B cell (primary cell): ENCODE results near the gene ZNF277. TPM values are rescaled to one million over a fixed set of nuclear protein-coding genes. Genes with fewer than 3 reads are reported as not detected.
"Not testable (repeated sequence)": the region's sequence is repeated elsewhere in the genome, so short reads cannot be mapped to it uniquely, and the experiment has no call there.

Experiments used
- ATAC-seq: fragments of 200-7000 bp; cut with Tn5 transposase; one replicate; pipeline ENCODE4 v1.10.0; 2021; ENCODE audit warnings: low read depth, mild to moderate bottlenecking, moderate number of reproducible peaks, moderate library complexity
- CTCF ChIA-PET: fragments of 350-600 bp; sonication (Branson Sonifier 250); formaldehyde crosslinking; loops from one replicate; lab custom pipeline; 2021; ENCODE audit warnings: antibody characterized with exemption, inconsistent platforms; lab: Charles Lee
- POLR2A ChIA-PET: fragments of 350-600 bp; sonication (Branson Sonifier 250); formaldehyde crosslinking; loops from one replicate; lab custom pipeline; 2021; ENCODE audit warnings: antibody characterized with exemption; lab: Charles Lee
- DNase-seq: peaks from one replicate; pipeline ENCODE4 v3.0.0; 2013
- H2AFZ ChIP-seq: 2 replicates; pipeline ENCODE4 v1.6.1; 2012; ENCODE audit warnings: mild to moderate bottlenecking, low read depth, low read length; ENCODE audit not compliant: insufficient read depth, poor library complexity, severe bottlenecking
- H3K27ac ChIP-seq, 2 donors: 1 replicate in 1 of 2; 2 replicates in 1 of 2; pipeline ENCODE4 v1.5.1; 2012 to 2013; ENCODE audit warnings: low read length in 2 of 2, mild to moderate bottlenecking in 2 of 2, moderate library complexity in 1 of 2
- H3K27me3 ChIP-seq, 4 experiments: fragments of 200-600 bp in 1 of 4; sonication (generic) in 1 of 4; replicated peaks in 1 of 4; 1 replicate in 2 of 4; 2 replicates in 2 of 4; pipeline versions ENCODE4 v1.6.1 to v1.7.0; 2013 to 2016; ENCODE audit warnings: low read length in 3 of 4, mild to moderate bottlenecking in 2 of 4, mixed read lengths in 1 of 4, moderate library complexity in 1 of 4; ENCODE audit not compliant: insufficient read depth in 4 of 4, control insufficient read depth in 3 of 4; ENCODE audit errors: control extremely low read depth in 1 of 4
- H3K36me3 ChIP-seq, 2 experiments: replicated peaks in 1 of 2; 1 replicate in 1 of 2; 2 replicates in 1 of 2; pipeline versions ENCODE4 v1.6.1 to v1.7.1; 2013; ENCODE audit warnings: low read length in 1 of 2; ENCODE audit not compliant: insufficient read depth in 2 of 2, control insufficient read depth in 1 of 2; ENCODE audit errors: control extremely low read depth in 1 of 2, extremely low read depth in 1 of 2
- H3K4me1 ChIP-seq, 2 donors: fragments of 200-600 bp in 1 of 2; sonication (generic) in 1 of 2; 1 replicate in 1 of 2; 2 replicates in 1 of 2; pipeline versions ENCODE4 v1.5.1 to v1.6.1; 2013 to 2017; ENCODE audit warnings: low read length in 2 of 2; ENCODE audit not compliant: control insufficient read depth in 2 of 2, insufficient read depth in 2 of 2
- H3K4me2 ChIP-seq: replicated peaks from 2 replicates; pipeline ENCODE3; 2012; ENCODE audit warnings: mild to moderate bottlenecking, low read depth, low read length; ENCODE audit not compliant: poor library complexity, severe bottlenecking
- H3K4me3 ChIP-seq, 5 experiments: fragments of 200-600 bp in 1 of 5; sonication (generic) in 1 of 5; 1 replicate in 3 of 5; 2 replicates in 2 of 5; pipeline versions ENCODE4 v1.5.1 to v1.7.0; 2011 to 2016; ENCODE audit warnings: low read length in 4 of 5, mild to moderate bottlenecking in 4 of 5, low read depth in 2 of 5, control low read depth in 1 of 5, moderate library complexity in 1 of 5; ENCODE audit not compliant: insufficient read depth in 1 of 5; ENCODE audit errors: control extremely low read depth in 1 of 5, extremely low read depth in 1 of 5
- H3K79me2 ChIP-seq: fragments of 200-600 bp; sonication (generic); one replicate; pipeline ENCODE4 v1.6.0; 2016; ENCODE audit warnings: low read length; ENCODE audit not compliant: control insufficient read depth, insufficient read depth
- H3K9ac ChIP-seq: fragments of 200-600 bp; sonication (generic); 2 replicates; pipeline ENCODE4 v1.6.1; 2017; ENCODE audit warnings: mild to moderate bottlenecking, low read length, moderate library complexity
- H3K9me3 ChIP-seq, 3 donors: one replicate each; pipeline versions ENCODE4 v1.6.1 to v1.7.1; 2013; ENCODE audit warnings: low read length in 2 of 3; ENCODE audit not compliant: control insufficient read depth in 2 of 3, insufficient read depth in 1 of 3; ENCODE audit errors: control extremely low read depth in 1 of 3
- H4K20me1 ChIP-seq: 2 replicates; pipeline ENCODE4 v1.6.0; 2012; ENCODE audit warnings: mild to moderate bottlenecking, low read length; ENCODE audit not compliant: insufficient read depth, control insufficient read depth, poor library complexity, severe bottlenecking
- H3K27ac Mint-ChIP-seq: one replicate; pipeline ENCODE4 v1.8.0; 2021; ENCODE audit warnings: mixed read lengths
- H3K27me3 Mint-ChIP-seq: one replicate; pipeline ENCODE4 v1.8.0; 2021; ENCODE audit warnings: mixed read lengths
- H3K4me1 Mint-ChIP-seq: one replicate; pipeline ENCODE4 v1.8.0; 2021; ENCODE audit warnings: mixed read lengths
- H3K4me3 Mint-ChIP-seq: one replicate; pipeline ENCODE4 v1.8.0; 2021; ENCODE audit warnings: mixed read lengths
- H3K9me3 Mint-ChIP-seq: one replicate; pipeline ENCODE4 v1.8.0; 2022; ENCODE audit warnings: mixed read lengths; ENCODE audit not compliant: insufficient read depth
- whole genome bisulfite sequencing: methylation state at CpG from one replicate; pipeline ENCODE4 v1.1.5; 2013; ENCODE audit warnings: missing lambda C conversion rate; ENCODE audit not compliant: insufficient coverage; 5-methylcytosine and 5-hydroxymethylcytosine counted together
- intact Hi-C: fragments of 100-400 bp; cut with micrococcal nuclease; formaldehyde crosslinking; loops from one replicate; pipeline ENCODE4 v1.10.0; 2022
- polyA plus RNA-seq: library from polyadenylated mRNA; depleted of rRNA; stranded (reverse); fragments of >200 nt; gene quantifications from 2 replicates; pipeline ENCODE4 v1.2.3, GENCODE V29; 2012
- total RNA-seq, 2 donors: library from RNA; stranded (reverse); fragments of 120-200 nt in 1 of 2; gene quantifications; 1 replicate in 1 of 2; 2 replicates in 1 of 2; pipeline versions ENCODE4 v1.2.3 to v1.2.4, GENCODE V29; 2013 to 2022

Gene ZNF277
- total and polyA plus RNA-seq, 2 donors (not counting 1 experiment from before 2014, with no cell fraction given), result 9.5 to 18.6 TPM

GRCh38 chr7:112391841-112392286 is 185.4 kb downstream of the ZNF277 start:
- DNase-seq (peak; percentile 74), ATAC-seq (peak; percentile 66)
- Histone ChIP-seq H2AFZ (peak overlapping the region; percentile 76), H3K27ac (peak overlapping the region; percentile 9 to 47), H3K9ac (peak overlapping the region; percentile 61), H3K4me2 (peak overlapping the region; percentile 75), H3K4me3 (peak overlapping the region; percentile 6 to 71 (median 56))
- H3K9me3 Mint-ChIP-seq, H3K9me3 ChIP-seq, H3K36me3 ChIP-seq, H4K20me1 ChIP-seq, H3K27me3 ChIP-seq, H3K27me3 Mint-ChIP-seq, POLR2A ChIA-PET, CTCF ChIA-PET, H3K4me1 ChIP-seq, H3K79me2 ChIP-seq: not testable (repeated sequence)
- peak overlapping the region; percentile 79 for H3K27ac Mint-ChIP-seq
- H3K4me1 Mint-ChIP-seq, result peaks cover 11% of the 10 kb centered on the region
- peak overlapping the region; percentile 83 for H3K4me3 Mint-ChIP-seq
- 1% methylated on average over 36 of the region's 37 CpGs for WGBS
- intact Hi-C loops, result loop anchor here (1.0 to 2.0 kb wide), 4 partner anchors 58 to 829 kb away; partner anchors contain the start of genes DOCK4, IFRD1, IMMP2L and SMIM30

Other genes with a start within 250 kb of the ZNF277 start
- 4.1 and 5.3 TPM in 2 replicates for gene DOCK4, start 296 bp upstream of the ZNF277 start, total RNA-seq
- gene DOCK4, start 296 bp upstream of the ZNF277 start, polyA plus RNA-seq, result 0.03 and 0.23 TPM in 2 replicates
- 101 and 106 TPM in 2 replicates for gene IFRD1, start 243.8 kb downstream of the ZNF277 start, total RNA-seq
- gene IFRD1, start 243.8 kb downstream of the ZNF277 start, polyA plus RNA-seq, result 54.1 and 182 TPM in 2 replicates